Nephron (organoid): Measurements from ENCODE around the gene CRIP1.

Experiments used
- H3K27ac Mint-ChIP-seq, 3 experiments: 2 replicates each; pipeline ENCODE4 v1.8.0; 2020; ENCODE audit warnings: mixed read lengths in 3 of 3, mild to moderate bottlenecking in 2 of 3, moderate library complexity in 1 of 3
- H3K27me3 Mint-ChIP-seq: 2 replicates; pipeline ENCODE4 v1.8.0; 2021; ENCODE audit warnings: low read depth, mild to moderate bottlenecking, moderate library complexity, mixed read lengths
- H3K36me3 Mint-ChIP-seq: 2 replicates; pipeline ENCODE4 v1.8.0; 2020; ENCODE audit warnings: low read depth, mixed read lengths
- H3K4me1 Mint-ChIP-seq: 2 replicates; pipeline ENCODE4 v1.8.0; 2020; ENCODE audit warnings: mixed read lengths
- H3K4me3 Mint-ChIP-seq, 3 experiments: 2 replicates each; pipeline ENCODE4 v1.8.0; 2020; ENCODE audit warnings: mild to moderate bottlenecking in 3 of 3, mixed read lengths in 3 of 3, moderate library complexity in 2 of 3
- H3K9me3 Mint-ChIP-seq: 2 replicates; pipeline ENCODE4 v1.8.0; 2020; ENCODE audit warnings: mixed read lengths
- TF ChIP-seq, protein P1 (sequence below), 3 experiments: fragments of 200-600 bp; sonication (generic); IDR thresholded peaks; one replicate each; pipeline ENCODE4 v1.5.0; 2021; ENCODE audit warnings: antibody characterized with exemption in 3 of 3; ENCODE audit not compliant: unreplicated experiment in 3 of 3

The CRIP1 gene

DNA sequence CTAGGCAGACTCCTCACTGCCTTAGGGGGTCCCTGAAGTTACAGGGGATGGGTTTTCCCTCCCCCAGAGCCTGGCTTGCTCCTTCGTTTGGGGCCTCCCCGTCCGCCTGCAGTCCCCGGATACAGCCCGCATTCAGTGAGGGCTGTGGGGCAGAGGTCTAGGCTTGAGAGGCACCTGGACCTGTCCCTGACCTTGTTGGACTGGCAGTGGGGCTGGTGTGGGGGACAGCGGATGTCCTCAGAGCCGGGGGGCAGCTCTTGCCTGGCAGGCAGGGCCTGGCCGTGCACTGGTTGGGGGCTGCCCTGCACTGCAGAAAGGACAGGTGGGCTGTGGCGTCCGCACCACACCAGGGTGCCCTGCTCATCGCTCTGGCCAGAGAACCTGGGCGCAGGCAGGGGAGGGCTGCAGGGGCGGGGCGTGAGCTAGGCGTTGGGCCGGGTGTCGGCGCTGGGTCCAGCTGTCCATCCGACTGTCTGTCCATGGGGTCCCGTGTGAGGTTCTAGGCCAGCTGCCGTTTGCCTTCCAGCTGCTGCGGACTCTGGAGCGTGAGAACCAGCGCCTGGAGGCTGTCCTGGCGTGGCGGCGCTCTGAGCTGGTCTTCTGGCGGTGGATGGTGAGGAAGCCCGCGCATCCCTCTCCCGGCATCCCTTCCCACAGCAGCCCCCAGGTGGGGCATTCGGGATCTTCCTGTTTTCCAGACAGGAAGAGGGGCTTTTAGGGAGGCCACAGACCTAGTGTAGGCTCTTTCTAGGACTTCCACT, 10.3 kb downstream of the CRIP1 start:
- Mint-ChIP-seq H3K9me3 (no peaks in the 10 kb centered on the region), H3K36me3 (no peaks in the 10 kb centered on the region), H3K4me1 (no peaks in the 10 kb centered on the region), H3K4me3 (no peak overlapping the region), H3K27me3 (no peaks in the 10 kb centered on the region), H3K27ac (no peak overlapping the region)
- TF ChIP-seq, protein P1, sequence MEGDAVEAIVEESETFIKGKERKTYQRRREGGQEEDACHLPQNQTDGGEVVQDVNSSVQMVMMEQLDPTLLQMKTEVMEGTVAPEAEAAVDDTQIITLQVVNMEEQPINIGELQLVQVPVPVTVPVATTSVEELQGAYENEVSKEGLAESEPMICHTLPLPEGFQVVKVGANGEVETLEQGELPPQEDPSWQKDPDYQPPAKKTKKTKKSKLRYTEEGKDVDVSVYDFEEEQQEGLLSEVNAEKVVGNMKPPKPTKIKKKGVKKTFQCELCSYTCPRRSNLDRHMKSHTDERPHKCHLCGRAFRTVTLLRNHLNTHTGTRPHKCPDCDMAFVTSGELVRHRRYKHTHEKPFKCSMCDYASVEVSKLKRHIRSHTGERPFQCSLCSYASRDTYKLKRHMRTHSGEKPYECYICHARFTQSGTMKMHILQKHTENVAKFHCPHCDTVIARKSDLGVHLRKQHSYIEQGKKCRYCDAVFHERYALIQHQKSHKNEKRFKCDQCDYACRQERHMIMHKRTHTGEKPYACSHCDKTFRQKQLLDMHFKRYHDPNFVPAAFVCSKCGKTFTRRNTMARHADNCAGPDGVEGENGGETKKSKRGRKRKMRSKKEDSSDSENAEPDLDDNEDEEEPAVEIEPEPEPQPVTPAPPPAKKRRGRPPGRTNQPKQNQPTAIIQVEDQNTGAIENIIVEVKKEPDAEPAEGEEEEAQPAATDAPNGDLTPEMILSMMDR (IDR thresholded peaks at IDR 0.05; ENCODE audit: unreplicated experiment in 3 of 3) = no peak

DNA sequence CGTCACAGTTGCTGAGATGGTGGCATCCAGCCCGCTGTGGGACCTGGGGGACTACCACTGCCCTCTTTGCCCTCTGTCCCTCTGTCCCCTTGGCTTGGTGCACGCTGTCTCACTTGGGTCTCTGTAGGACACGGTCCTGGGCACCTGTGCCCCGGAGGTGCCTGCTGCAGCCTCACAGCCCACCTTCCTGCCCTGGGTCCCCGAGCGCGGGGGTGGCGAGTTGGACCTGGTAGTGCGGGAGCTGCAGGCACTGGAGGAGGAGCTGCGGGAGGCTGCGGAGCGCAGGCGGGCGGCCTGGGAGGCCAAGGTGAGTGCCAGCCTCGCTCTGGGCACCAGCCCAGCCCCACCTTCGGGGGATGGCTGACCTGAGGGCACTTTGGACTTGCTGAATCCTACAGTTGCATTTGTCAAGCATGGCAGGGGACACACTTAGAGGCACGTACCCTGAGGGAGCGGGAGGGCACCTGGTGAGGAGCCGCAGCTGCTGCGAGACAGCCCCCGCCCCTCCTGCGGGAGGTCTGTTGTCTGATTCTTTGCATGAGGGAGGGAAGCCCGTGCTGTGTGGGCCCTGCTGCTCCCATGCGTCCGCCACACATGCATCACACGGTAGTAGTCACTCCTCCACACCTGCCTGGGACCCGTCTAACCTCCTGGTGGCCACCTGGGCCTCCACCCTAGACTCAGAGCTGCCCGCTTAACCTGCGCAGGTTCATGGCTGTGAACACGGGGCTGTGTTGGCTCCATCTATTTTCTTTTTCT, 11.2 kb downstream of the CRIP1 start:
- H3K36me3 Mint-ChIP-seq = no peaks in the 10 kb centered on the region

DNA sequence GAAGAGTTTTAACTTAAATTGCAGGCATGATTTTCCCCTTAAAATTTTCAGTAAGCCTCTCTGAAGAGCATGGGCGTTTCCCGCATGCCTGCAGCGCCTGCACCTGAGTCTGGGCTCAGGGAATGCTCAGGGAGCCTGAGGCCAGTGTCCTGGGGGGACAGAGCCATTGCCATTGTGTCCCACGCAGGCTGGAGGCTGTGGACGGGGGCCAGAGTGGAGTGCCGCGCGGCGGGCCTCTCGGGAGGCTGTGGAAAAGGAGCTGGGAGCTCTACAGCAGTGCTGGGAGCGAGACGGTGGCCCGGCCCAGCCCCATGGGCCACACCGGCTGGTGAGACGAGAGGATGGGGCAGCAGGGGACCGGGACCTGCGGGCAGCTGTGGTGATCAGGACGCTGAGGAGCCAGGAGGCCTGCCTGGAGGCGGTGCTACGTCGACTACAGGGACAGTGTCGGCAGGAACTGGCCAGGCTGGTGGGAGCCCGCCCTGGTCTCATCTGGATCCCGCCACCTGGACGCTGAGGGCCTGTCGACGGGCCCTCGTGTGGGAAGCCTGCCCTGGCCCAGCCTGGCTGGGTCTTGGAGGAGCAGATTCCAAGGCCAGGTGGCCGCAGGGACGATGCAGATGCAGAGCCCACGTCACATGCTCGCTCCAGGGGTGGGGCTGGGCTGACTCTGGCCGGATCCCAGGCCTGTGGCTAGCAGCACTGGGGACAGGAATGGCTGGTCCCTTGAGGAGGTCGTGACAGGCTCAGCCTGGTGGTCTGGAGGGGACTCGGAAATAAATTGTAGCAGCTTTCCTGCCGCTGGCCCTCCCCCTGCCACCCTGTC, 12.0 kb downstream of the CRIP1 start:
- Mint-ChIP-seq H3K4me1 (no peaks in the 10 kb centered on the region), H3K27me3 (no peaks in the 10 kb centered on the region), H3K27ac (no peak overlapping the region), H3K4me3 (no peak overlapping the region), H3K36me3 (no peaks in the 10 kb centered on the region), H3K9me3 (no peaks in the 10 kb centered on the region)
- TF ChIP-seq, protein P1 (IDR thresholded peaks at IDR 0.05; ENCODE audit: unreplicated experiment in 3 of 3) = no peak

More for the DNA sequence above, 11.2 kb downstream of the CRIP1 start:
- Mint-ChIP-seq H3K4me3 (no peak overlapping the region), H3K9me3 (no peaks in the 10 kb centered on the region), H3K27ac (no peak overlapping the region), H3K4me1 (no peaks in the 10 kb centered on the region), H3K27me3 (no peaks in the 10 kb centered on the region)
- TF ChIP-seq, protein P1 (IDR thresholded peaks at IDR 0.05; ENCODE audit: unreplicated experiment in 3 of 3) = no peak

DNA sequence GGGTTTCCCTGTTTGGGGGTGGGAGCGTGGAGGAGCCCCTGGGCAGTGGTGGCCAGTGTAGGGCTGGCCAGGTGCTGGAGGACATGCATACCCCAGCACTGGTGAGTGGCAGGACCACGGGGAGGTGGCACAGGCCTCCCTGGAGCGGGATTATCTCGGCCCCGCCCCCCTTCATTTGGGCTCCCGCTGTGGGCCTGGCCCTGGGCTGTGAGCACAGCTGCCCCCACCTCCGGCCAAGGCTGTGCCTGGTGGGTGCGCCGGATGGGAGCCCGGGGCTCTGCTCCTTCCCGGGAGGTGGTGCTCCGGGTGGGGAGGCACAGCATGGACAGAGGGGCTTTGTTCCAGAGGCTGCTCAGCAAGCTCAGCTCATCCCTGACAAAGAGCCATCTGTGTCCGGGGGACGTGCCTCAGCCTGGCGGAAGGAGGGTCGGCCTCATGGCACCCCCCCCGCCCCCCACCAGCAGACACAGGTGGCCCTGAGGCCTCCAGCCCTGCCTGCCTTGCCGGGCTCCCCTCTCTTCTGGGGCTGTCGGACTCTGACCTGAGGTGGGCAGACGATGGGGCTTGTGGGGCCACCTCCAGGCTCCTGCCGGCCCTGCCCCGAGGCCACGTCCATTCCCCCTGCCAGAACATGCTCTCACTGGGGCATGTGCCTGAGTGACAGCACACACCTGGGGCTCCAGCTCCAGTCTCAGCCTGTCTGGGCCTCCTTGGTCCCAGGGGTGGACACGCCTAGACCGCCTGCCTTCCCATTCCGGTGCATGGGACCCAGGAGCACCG, 12.8 kb downstream of the CRIP1 start:
- Mint-ChIP-seq H3K4me3 (no peak overlapping the region), H3K9me3 (no peaks in the 10 kb centered on the region), H3K4me1 (no peaks in the 10 kb centered on the region), H3K36me3 (no peaks in the 10 kb centered on the region), H3K27ac (no peak overlapping the region), H3K27me3 (no peaks in the 10 kb centered on the region)
- TF ChIP-seq, protein P1 (IDR thresholded peaks at IDR 0.05; ENCODE audit: unreplicated experiment in 3 of 3) = no peak

DNA sequence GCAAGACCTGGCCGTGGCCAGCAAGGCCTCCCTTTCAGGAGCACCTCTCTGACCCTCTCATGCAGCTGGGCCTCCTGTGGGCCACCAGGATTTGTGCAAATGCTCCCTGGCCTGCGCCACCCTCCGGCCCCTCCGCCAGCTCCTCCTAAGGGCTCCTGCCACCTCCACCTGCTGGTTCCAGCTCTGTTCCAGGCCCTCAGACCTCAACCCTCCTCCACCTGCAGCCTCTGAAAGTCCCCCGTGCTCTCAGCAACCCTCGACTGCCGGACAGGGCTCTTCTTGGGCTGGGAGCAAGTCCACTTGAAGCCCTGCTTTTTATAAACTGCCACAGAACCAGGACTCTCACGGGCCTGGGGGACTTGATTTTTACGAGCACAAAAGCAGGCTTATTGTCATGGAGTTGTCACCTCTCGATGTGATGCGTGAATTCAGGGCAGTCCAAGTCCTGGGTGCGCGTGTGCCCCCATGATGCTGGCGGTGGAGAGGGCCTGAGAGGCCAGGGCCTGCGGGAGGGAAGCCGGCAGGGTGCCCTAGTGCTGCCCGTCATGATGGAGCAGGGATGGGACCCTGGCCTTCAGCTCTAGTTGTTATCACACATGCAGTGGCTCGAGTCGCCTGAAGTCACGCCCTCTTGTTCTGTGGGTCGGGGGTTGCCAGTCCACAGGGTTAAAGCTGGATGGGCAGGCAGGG, 13.5 kb downstream of the CRIP1 start:
- H3K4me3 Mint-ChIP-seq = no peak overlapping the region
- TF ChIP-seq, protein P1 (IDR thresholded peaks at IDR 0.05; ENCODE audit: unreplicated experiment in 3 of 3) = no peak

More for the DNA sequence above, 13.5 kb downstream of the CRIP1 start:
- no peak overlapping the region for H3K27ac Mint-ChIP-seq
- H3K4me1 Mint-ChIP-seq = no peaks in the 10 kb centered on the region
- H3K9me3 Mint-ChIP-seq = no peaks in the 10 kb centered on the region
- H3K27me3 Mint-ChIP-seq = no peaks in the 10 kb centered on the region
- H3K36me3 Mint-ChIP-seq = no peaks in the 10 kb centered on the region
